Stimulated activated CD4-positive, alpha-beta T cell treated with anti-CD3 and anti-CD28 coated beads, Interleukin-1b, Interleukin-23, amount 100 ng/mL, for 4 hours (primary cell): Measurements from ENCODE around the gene TCAP.
"Not testable (repeated sequence)": the region's sequence is repeated elsewhere in the genome, so short reads cannot be mapped to it uniquely, and the experiment has no call there.

ENCODE experiments used
- DNase-seq, 2 donors: peaks; one replicate each; pipeline ENCODE4 v3.0.0-alpha.2; 2020; ENCODE audit warnings: low read depth in 2 of 2

Gene TCAP

GRCh38 chr17:39704821-39705551 is 39.8 kb downstream of the TCAP start:
- DNase-seq: no peak

- DNase-seq: no peak
Observed at GRCh38 chr17:39705786-39706348, 40.7 kb downstream of the TCAP start.

GRCh38 chr17:39706383-39706782 is 41.2 kb downstream of the TCAP start:
- no peak for DNase-seq

- no peak for DNase-seq
Observed at GRCh38 chr17:39706921-39707337, 41.8 kb downstream of the TCAP start.

- no peak for DNase-seq
Observed at GRCh38 chr17:39709319-39709997, 44.3 kb downstream of the TCAP start.

- no peak for DNase-seq
Observed at GRCh38 chr17:39709998-39710964, 45.1 kb downstream of the TCAP start.

- not testable (repeated sequence) for DNase-seq
Observed at GRCh38 chr17:39711071-39711470, 45.9 kb downstream of the TCAP start.

- DNase-seq: no peak
Observed at GRCh38 chr17:39711851-39712250, 46.7 kb downstream of the TCAP start.

GRCh38 chr17:39714234-39714633 is 49.1 kb downstream of the TCAP start:
- no peak for DNase-seq

- no peak for DNase-seq
Observed at GRCh38 chr17:39715375-39716072, 50.4 kb downstream of the TCAP start.
